ENCODE data around the gene SSBP3. TPM values are rescaled to one million over a fixed set of nuclear protein-coding genes. Genes with fewer than 3 reads are reported as not detected.
A peak's percentile ranks its signal among the peaks of the same experiment; 100 is the strongest.

The SSBP3 gene
- total RNA-seq, 1 donor from 2014 or later, result 29.7 TPM

DNA sequence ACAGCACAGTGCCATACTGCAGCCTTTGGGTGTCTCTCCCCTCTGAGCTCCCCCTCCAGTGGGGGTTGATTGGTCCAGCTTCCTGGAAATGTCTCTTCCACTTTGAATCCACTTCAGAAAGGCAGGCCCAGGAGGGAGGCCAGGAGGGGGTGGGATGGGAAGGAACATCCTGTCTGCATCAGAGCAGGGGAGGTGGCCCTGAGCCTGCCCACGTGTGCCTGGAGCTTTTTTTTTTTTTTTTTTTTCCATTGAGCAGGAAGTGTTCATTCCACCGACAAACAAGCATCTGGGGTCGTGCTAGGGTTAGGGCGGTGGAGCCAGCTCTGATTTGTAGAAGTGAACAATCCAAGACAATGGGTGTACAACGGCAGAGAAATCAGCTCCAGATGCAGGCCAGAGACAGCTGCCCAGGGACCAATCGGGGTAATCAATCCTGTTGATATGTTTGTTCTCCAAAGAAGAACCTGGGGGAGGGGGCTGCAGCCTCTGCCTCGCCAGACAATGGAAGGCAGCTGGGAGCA is 93.3 kb downstream of the SSBP3 start:
- H3K36me3 Mint-ChIP-seq (ENCODE audit: low read depth), result no peaks in the 10 kb centered on the region
- ChIA-PET POLR2A (interaction anchor here (0.5 to 1.1 kb wide), 2 partner anchors 95 to 175 kb away, joined by 5 to 6 read pairs; no protein-coding TSS in a partner anchor), CTCF (interaction anchor here (1.4 kb wide), 1 partner anchor 12 kb away, joined by 4 read pairs; no protein-coding TSS in a partner anchor)
- no peak overlapping the region for H3K4me3 Mint-ChIP-seq
- H3K9me3 Mint-ChIP-seq, result no peaks in the 10 kb centered on the region
- DNase-seq (no peak), ATAC-seq (ENCODE audit: low read depth) (no peak)
- H3K27me3 Mint-ChIP-seq, result no peaks in the 10 kb centered on the region
- intact Hi-C loops (cut with micrococcal nuclease), result no loop called here
- H3K4me1 Mint-ChIP-seq, result no peaks in the 10 kb centered on the region
- no peak for TF ChIP-seq CTCF (IDR thresholded peaks at IDR 0.05)
- H3K27ac Mint-ChIP-seq, result no peak overlapping the region

DNA sequence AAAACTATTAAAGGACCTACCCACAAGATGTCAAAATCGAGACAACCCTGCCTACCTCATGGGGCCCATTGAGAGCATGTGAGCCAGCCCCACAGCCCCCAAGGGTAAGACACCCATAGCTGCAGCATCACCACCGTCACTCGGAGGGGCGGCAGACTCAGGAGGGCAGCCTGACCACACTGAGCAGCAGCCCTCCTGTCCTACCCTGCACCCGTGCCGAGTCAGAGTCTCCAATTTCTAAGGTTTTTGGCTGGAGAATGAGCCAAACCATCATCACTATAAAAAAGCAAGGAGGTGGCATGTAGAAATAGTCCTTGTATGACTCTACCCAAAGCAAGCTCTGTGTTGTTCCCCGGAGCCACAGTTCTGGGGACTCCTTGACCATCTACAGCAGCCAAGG is 94.7 kb downstream of the SSBP3 start:
- no peaks in the 10 kb centered on the region for H3K4me1 Mint-ChIP-seq
- POLR2A ChIA-PET, result interaction anchor here (1.4 kb wide), 1 partner anchor 95 kb away, joined by 3 read pairs; the partner anchor contains the start of gene SSBP3
- no peak overlapping the region for H3K27ac Mint-ChIP-seq

DNA sequence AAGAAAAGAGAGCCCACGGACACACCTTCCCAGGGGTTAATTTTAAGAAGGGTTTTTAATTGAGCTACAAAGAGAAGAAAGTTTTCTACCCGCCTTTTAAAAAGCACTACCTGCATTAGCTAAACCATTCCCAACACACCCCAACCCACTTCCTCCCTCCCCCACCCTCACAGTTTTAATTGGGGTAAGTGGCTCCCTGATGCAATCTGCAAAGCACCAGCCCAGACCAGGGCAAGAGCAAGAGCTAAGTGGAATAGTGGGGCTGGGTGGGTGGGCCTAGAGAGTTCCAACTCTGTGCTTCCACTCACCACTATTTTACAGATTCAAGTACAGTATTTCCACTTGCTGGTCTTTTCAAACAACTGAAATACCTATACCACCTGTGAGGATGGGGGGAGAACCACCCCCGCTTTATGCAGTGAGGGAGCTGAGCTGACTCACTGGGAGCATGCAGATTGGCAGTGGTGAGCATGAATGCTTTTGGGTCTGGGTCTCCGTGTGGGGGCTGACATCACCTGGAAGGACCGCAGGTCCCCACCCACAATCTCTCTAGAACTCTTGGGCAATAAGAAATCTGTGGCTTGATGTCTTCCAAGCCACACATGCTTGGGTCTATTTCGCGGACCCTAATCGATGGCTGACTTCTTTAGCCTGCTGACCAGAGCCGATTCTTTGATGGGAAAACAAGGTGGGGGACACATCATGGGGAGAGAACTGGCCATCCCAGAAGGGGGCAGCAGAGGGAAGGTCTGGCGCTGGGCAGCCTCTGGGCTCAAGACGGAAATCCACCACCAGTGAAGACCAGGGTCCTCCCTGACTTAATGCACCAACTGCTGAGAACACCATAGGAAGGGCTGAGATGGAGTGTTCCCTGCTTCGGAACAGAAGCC is 95.5 kb downstream of the SSBP3 start:
- no peak overlapping the region for H3K27ac Mint-ChIP-seq
- no peaks in the 10 kb centered on the region for H3K9me3 Mint-ChIP-seq
- DNase-seq (no peak), ATAC-seq (ENCODE audit: low read depth) (peak; percentile 34)
- POLR2A ChIA-PET, result interaction anchor here (1.4 kb wide), 1 partner anchor 96 kb away, joined by 3 read pairs; the partner anchor contains the start of gene SSBP3
- intact Hi-C loops (cut with micrococcal nuclease), result loop anchor here (1.0 kb wide), 2 partner anchors 97 to 179 kb away; no protein-coding TSS in a partner anchor
- no peaks in the 10 kb centered on the region for H3K27me3 Mint-ChIP-seq
- CTCF ChIA-PET, result interaction anchor here (0.8 kb wide), 1 partner anchor 96 kb away, joined by 4 read pairs; no protein-coding TSS in a partner anchor
- H3K36me3 Mint-ChIP-seq (ENCODE audit: low read depth), result no peaks in the 10 kb centered on the region
- H3K4me3 Mint-ChIP-seq, result no peak overlapping the region
- no peak for TF ChIP-seq CTCF (IDR thresholded peaks at IDR 0.05)
- no peaks in the 10 kb centered on the region for H3K4me1 Mint-ChIP-seq

More for the DNA sequence above, 94.7 kb downstream of the SSBP3 start:
- no peak overlapping the region for H3K4me3 Mint-ChIP-seq
- intact Hi-C loops (cut with micrococcal nuclease), result loop anchor here (1.0 kb wide), 2 partner anchors 96 to 178 kb away; no protein-coding TSS in a partner anchor
- no peak for ATAC-seq (ENCODE audit: low read depth)
- no peaks in the 10 kb centered on the region for H3K9me3 Mint-ChIP-seq
- no peaks in the 10 kb centered on the region for H3K36me3 Mint-ChIP-seq (ENCODE audit: low read depth)
- no peaks in the 10 kb centered on the region for H3K27me3 Mint-ChIP-seq
- DNase-seq, result no peak
- TF ChIP-seq CTCF (IDR thresholded peaks at IDR 0.05), result no peak
- CTCF ChIA-PET, result interaction anchor here (0.8 to 1.4 kb wide), 2 partner anchors 11 to 96 kb away, joined by 4 read pairs; no protein-coding TSS in a partner anchor

DNA sequence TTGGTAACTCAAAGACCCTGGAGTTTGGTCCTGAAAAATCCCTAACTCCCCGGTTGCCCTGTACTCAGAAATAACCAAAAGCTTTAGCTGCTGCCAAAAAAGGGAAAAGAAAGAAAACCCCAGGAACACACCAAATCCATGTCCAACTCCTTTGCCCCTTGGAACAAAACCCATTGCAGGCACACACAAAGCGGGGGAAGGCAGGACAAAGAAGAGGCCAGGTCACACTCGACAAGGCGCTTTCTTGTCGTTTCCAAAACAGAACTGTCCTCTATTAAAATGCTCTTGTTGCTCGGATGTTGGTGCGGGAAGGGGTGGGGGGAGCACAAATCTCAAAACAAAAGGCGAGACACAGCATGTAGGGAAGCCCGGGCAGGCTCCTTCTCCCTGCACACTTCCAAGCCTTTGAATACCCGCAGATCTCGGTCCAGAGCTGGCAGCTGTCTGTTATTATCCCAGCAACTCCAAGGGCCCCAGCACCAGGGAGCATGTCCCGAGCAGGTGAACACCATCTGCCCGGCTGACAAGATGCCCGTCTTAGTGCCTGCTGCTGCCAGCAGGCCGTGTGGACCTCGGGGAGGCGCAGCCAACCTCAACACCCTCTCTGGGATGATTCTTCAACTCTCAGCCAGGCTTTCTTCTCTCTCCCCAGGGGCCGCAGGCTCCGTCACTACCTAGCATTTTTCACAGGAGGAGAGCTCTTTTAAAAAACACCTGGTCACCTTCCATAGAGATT is 96.4 kb downstream of the SSBP3 start:
- H3K4me1 Mint-ChIP-seq, result no peaks in the 10 kb centered on the region
- intact Hi-C loops (cut with micrococcal nuclease), result no loop called here
- no peak overlapping the region for H3K4me3 Mint-ChIP-seq

More for the DNA sequence above, 96.4 kb downstream of the SSBP3 start:
- no peaks in the 10 kb centered on the region for H3K36me3 Mint-ChIP-seq (ENCODE audit: low read depth)
- ChIA-PET CTCF (interaction anchor here (1.0 kb wide), 1 partner anchor 180 kb away, joined by 3 read pairs; no protein-coding TSS in a partner anchor), POLR2A (no interaction called here)
- DNase-seq (no peak), ATAC-seq (ENCODE audit: low read depth) (no peak)
- H3K27me3 Mint-ChIP-seq, result no peaks in the 10 kb centered on the region
- H3K9me3 Mint-ChIP-seq, result no peaks in the 10 kb centered on the region
- no peak for TF ChIP-seq CTCF (IDR thresholded peaks at IDR 0.05)
- H3K27ac Mint-ChIP-seq, result no peak overlapping the region

Measured in activated B cell treated with CpG ODN at 0.5 μM for 24 hours (primary cell).